Activated CD4-positive, alpha-beta T cell treated with anti-CD3 and anti-CD28 coated beads, Interleukin-2, amount 50 U/mL, for 48 hours (primary cell): ENCODE results near the gene ZIC4.

ENCODE experiments used
- DNase-seq, 2 experiments: peaks; one replicate each; pipeline ENCODE4 v3.0.0-alpha.2; 2020

The ZIC4 gene

GRCh38 chr3:147368561-147369221 lies 37.7 kb downstream of the ZIC4 start:
- DNase-seq: no peak

GRCh38 chr3:147368151-147368550 lies 38.2 kb downstream of the ZIC4 start:
- no peak for DNase-seq

- no peak for DNase-seq
Observed at GRCh38 chr3:147367676-147368075, 38.7 kb downstream of the ZIC4 start.

GRCh38 chr3:147365196-147366115 lies 40.9 kb downstream of the ZIC4 start:
- no peak for DNase-seq

GRCh38 chr3:147364771-147365170 lies 41.6 kb downstream of the ZIC4 start:
- no peak for DNase-seq

GRCh38 chr3:147361454-147362420 lies 44.6 kb downstream of the ZIC4 start:
- DNase-seq: peak; percentile 56 to 65

GRCh38 chr3:147360646-147361453 lies 45.5 kb downstream of the ZIC4 start:
- no peak for DNase-seq

- DNase-seq: no peak
Observed at GRCh38 chr3:147360051-147360439, 46.3 kb downstream of the ZIC4 start.

GRCh38 chr3:147359177-147360050 lies 46.9 kb downstream of the ZIC4 start:
- no peak for DNase-seq

- no peak for DNase-seq
Observed at GRCh38 chr3:147358144-147358992, 48.0 kb downstream of the ZIC4 start.

- no peak for DNase-seq
Observed at GRCh38 chr3:147356909-147357900, 49.1 kb downstream of the ZIC4 start.

- no peak for DNase-seq
Observed at GRCh38 chr3:147356145-147356908, 50.0 kb downstream of the ZIC4 start.

GRCh38 chr3:147355753-147356090 lies 50.6 kb downstream of the ZIC4 start:
- no peak for DNase-seq

GRCh38 chr3:147355084-147355752 lies 51.1 kb downstream of the ZIC4 start:
- no peak for DNase-seq

- no peak for DNase-seq
Observed at GRCh38 chr3:147354623-147355022, 51.7 kb downstream of the ZIC4 start.

- no peak for DNase-seq
Observed at GRCh38 chr3:147351301-147351700, 55.0 kb downstream of the ZIC4 start.

- DNase-seq: no peak
Observed at GRCh38 chr3:147348976-147349375, 57.4 kb downstream of the ZIC4 start.

GRCh38 chr3:147343926-147344325 lies 62.4 kb downstream of the ZIC4 start:
- DNase-seq: no peak
